ENCODE results near the gene KIF6.

KIF6 gene

DNA sequence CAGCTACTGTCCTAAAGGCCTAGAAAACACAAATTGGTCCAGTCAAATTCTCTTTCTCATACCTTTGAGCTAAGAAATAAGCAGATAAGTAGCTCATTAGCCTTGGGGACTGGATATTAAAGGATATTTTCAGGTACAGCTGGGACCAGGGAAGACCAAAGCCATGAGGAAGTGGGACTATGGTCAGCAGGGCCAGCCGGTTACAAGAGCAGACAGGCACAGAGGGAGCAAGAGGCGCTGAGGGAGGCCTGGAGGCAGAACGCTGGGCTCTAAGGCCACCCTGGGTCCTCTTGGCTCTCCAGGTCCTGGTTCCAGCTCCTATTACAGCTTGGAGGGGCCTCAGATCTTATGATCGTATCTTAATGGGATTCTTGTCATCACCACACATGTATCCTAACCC is 314.2 kb downstream of the KIF6 start:
- no peak for DNase-seq

DNA sequence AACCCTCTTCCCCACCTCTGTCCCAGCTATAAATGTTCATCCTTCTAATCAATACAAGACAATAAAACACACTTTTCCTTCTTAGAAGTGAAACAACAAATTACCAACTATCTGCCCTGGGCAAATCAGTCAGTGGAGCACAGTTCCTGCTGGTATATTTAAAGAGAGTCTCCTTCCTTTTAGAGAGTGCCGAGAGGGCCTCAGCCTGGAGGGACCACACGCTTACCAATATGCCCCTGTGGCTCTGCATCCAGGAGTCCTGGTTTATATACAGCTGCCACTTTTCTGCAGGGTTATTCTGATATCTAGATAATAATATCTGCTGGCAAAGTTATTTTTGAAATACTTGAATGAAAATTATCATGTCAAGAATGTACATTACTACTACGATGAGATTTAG is 315.3 kb downstream of the KIF6 start:
- no peak for DNase-seq

DNA sequence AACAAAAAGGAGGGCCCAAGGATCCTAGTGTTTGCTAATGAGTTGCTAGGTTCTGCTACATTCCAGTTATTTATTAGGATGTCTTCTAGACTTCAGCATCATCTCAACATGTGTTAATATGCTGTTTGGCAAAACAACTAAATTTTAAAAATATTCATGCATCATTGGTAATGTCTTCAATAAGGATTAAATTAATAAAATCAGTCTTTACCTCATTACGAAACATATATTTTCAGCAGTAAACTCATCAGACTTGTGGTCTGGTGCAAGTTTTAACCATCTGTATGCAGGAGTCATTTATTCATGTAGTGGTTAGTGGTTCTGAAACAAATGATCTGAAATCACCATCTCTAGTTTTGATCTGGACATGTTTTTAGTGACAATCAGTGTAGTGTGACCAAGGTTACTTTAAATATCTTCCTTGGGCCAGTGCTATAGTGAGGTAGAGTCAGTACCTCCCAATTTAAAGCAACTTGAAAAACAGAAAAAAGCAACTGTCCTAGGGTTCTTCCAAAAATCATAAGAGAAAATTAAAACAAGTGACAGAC is 317.7 kb downstream of the KIF6 start:
- DNase-seq = no peak

DNA sequence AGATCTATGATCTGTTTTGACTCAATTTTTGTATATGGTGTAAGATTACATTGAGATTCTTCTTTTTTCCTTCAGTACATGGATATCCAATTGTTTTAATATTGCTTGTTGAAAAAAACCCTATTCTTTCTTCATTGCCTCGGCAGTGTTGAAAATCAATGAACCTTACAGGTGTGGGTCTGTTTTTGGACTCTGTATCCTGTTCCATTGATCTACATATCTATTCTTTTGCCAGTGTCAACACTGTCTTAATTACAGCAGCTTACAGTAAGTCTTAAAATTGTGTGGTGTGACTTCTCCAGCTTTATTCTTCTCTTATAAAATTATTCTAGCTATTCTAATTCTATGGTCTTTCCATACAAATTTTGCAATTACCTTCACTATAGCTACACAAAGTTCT is 320.9 kb downstream of the KIF6 start:
- DNase-seq = no peak

DNA sequence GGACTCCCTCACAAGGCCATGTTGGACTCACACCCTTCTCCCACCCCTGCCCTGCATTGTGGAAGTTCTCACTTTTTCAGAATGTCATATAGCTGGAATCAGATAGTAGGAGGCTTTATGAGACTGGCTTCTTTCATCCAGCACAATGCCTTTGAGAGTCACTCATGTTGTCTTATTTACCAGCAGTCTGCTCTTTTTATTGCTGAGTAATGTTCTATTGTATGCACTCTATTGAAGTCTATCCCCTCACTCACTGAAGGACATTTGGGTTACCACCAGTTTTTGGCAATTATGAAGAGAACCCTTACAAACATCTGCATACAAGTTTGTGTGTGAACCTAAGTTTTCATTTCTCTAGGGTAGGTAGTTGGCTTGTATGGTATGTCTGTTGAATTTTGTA is 321.9 kb downstream of the KIF6 start:
- no peak for DNase-seq

DNA sequence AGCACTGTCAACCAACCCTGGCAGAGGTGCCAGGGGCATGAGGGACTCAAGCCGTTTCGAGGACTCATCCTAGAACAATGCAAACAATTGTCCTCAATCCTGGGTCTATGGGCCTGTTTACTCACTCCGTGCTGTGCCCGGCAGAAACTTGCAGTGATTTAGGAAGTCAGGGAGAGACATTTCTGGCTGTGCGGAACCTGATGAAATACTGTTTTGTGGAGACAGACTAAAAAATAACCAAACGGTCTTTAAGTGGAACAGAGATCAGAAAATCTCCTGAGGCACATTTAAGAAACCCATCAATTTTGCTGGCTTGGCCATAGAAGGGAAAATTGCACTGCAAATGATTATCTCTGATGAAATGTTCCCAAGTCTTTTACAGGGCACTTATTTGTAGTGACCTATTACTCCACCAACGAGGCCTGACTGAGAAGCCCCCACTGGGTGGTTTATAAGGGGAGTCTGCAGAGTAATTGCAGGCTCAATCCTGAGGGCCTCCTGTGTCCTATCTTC is 322.9 kb downstream of the KIF6 start:
- no peak for DNase-seq

DNA sequence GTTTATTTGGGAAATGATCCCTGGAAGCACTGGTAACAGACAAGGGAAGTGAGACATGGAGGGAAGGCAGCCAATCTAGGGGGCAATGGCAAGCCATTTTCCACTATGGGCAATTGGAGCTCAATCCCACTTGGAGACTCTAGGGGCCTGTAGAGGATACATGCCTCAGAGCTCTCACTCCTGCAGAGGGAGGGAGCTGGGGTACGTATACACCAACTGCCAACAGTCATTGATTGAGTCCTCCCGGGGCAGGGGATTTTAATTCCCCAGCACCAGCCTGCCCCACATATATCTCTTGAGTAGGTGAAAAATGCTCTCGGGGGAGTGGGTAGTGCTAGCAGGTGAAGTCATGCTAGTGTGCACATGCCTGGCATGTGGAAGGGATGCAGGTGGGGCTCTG is 323.8 kb downstream of the KIF6 start:
- DNase-seq = no peak

DNA sequence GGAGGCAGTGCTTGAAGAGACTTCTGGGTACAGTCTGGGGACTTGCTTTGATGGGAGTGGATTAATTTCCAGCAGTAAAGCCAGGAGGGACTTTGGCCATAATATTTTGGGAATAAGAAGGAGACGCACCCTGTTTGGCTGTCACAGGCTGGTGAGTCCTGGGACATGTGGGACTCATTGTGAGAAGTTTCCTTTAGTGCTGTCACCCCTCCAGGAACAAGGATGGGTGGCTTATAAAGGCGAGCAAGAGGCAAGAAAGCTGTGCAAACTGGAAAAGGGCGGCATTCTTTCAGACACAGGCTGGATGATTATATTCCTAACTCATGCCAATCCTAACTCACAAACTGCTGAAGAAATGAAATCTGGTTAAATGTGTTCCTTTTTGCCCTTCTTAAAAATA is 325.2 kb downstream of the KIF6 start:
- DNase-seq = no peak

DNA sequence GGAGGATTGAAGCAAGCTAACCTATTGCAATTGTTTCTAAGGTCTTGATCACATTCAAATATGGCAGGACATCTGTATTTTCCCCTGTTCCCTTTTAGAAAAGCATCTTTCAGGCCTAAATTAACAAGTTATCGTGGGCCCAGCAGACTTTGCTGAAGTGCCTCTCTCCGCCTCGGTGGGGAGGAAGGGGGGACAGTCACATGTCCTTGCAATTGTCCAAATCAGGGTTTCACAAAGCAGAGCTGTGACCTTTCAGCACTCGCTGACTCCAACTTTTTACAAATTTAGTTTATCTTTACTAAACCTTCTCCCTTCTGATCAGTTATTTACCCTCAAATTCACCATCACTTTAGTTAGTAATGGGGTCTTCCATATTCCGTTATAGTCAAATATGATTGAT is 328.4 kb downstream of the KIF6 start:
- DNase-seq = no peak

DNA sequence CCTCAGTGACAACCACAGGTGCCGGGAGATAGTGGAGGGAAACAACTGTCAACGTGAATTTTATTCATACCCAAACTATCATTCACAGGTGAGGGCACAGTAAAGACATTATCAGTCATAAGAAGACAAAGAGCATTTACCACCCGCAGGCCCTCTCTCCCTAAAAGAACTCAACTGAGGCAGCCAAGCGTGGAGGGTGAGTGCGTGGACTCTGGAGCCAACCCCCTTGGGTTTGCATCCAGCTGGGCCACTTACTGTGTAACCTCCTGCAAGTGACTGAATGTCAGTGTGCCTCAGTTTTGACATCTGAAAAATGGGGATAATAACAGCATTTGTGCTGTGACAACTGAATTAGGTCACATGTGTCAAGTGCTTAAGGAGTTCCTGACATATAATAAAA is 332.1 kb downstream of the KIF6 start:
- DNase-seq = no peak

DNA sequence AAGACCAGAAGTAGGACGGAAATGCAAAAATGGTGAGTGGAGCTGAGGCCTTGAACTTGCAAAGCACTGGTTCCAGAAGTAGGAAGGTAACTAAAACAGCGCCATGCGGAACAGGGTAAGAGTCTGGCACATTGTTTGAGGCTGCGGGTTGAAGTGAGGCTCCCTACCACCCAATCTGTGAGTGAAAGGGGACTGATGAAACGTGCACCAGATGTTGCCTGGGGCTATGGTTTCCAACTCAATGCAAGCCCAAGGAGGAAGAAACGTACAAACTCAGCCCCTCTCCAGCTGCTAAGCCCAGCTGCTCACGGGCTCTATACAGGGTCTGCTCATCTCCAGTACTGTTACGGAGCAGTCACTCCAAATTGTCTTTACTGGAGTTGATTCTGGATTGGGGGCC is 334.0 kb downstream of the KIF6 start:
- no peak for DNase-seq

DNA sequence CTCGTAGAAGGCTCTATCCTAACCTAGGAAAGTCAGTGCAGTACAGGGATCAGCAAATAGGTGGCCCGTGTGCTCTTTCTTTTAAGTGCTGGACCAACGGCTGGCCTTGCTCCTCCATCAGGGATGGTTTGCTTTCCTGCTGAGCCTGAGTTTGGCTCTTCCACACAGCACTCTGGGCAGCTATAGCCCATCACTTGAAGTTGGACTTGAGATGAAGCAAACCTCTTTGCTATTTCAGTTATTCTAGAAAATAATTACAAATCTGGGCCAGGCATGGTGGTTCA is 335.8 kb downstream of the KIF6 start:
- no peak for DNase-seq

DNA sequence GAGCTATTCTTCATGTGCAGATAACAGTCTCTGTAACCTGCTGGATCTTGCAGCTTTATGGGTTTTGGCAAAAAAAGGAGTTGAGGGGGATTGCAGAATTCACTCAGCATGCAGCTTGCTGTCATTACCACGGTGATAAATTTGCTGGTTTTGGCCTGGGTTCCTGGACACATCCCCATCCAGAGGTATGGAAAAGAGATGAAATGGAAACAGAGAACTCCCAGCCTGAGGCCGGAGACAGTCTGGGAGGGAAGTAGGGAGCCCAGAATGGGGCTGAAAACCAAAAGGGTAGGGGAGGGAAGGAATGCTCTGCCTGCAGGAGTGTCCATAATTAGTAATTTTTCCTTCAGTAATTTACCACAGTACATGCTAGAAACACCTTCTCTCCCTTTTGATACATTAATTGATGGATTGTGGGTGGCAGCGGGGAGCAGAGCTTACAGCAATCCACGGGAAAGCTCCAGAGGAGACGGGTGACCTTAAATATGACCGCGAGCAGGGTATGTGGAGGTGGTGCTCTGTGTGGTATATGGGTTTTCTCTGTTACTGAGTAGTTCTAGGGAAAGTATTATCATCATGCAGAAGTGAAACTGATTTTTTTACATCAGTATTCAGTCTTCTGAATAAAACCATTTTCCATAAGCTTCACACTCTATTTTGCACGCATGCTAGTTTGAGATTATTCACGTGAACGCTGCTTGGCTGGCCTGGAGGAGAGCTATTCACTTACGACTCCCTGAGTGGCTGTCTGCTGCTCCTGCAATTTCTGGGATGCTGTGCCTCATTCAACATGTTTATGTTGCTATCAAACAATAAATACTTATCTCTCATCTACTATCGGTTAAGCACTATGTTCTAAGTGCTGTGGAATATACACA is 336.4 kb downstream of the KIF6 start:
- DNase-seq = no peak

DNA sequence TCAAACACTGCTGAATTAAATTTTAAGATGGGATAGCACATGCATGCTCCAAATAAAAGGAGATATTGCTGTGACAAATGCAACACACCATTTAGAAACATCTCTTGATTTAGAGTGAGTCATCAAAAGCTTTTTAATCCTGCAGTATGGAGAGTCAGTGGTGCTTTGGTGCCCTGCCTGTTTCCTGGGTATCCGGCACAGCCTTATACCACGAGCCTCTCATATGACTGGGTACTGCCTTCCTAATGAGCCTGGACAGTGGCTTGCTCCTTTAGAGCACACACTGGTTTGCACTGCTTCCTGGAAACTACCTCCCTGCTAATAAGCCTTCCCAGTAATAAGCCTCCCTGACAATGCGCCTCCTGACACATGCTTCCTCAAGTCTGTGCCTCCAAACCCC is 337.4 kb downstream of the KIF6 start:
- DNase-seq = no peak

DNA sequence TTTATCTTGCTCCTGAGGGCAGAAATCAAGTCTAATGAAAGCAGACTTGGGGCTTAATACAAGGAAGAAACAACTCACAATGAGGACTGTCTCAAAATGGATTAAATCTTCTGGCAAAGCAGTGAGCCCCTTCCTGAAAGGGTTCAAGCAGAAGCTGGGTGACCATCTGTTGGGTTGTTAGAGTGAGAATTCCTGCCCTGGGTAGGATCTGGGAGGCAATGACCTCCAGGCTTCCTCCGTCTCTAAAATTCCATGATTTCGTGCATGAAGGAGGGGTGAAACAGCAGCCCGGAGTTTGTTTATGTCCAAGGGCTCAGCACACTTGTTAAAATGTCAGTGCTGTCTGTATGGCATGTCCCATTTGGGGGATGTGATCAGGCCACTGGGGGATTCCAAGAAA is 338.7 kb downstream of the KIF6 start:
- DNase-seq = no peak

DNA sequence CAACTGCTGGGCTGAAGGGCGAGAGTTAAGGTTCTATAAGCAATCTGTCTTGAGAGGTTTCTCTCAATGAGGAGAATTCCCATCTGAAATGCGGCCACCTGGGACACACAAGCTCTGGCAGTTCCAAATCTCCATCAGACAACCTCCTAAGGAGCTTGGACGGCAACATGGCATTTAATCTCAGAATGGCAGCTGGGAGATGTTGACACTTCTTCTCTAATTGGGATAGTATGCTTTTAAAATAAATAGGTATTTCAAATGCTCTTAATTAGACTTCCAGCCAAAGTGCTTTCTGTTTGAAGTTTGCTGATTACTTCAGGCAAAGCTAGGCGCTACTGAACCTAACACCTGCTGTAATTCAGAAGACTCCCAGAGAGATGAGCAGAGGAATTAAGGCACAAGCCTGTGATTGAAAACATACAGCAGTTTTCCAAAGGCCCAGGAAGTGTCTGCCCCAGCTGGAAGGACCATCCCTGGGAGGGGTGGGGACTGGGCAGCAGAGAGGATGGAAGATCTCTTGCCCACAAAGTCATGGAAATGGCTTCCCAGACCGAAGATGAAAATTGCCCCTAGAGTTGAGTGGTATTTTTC is 343.6 kb downstream of the KIF6 start:
- no peak for DNase-seq

DNA sequence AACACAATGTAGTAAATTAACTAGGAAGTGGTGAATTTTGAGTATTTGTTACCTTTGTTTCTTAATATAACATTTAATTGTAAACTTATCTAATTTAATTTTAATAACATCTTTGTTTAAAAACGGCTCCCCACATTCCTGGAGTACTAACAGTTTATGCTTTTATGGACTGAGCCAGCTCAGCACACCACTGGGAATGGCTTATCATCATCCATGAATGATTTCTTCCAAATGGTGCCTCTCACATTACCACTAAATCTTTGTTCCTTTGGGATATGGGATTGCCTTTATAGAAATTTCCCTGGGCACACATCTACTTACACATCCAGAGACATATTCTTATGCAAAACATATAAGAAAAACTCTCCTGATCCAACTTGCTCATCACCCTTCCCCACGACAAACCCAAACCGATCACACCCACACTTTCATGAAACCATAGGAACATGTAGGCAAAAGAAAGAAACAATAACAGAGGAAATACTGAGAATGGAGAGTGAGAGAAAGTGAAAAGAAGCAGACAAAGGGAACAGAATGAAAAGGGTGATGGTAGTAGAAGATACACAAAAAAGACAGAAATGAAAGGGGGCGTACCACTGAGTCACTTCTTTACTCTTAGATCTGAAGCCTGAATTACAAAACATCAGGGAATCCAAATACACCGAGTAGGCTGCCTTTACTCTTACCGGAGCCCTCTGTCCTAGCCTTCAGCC is 344.2 kb downstream of the KIF6 start:
- no peak for DNase-seq

DNA sequence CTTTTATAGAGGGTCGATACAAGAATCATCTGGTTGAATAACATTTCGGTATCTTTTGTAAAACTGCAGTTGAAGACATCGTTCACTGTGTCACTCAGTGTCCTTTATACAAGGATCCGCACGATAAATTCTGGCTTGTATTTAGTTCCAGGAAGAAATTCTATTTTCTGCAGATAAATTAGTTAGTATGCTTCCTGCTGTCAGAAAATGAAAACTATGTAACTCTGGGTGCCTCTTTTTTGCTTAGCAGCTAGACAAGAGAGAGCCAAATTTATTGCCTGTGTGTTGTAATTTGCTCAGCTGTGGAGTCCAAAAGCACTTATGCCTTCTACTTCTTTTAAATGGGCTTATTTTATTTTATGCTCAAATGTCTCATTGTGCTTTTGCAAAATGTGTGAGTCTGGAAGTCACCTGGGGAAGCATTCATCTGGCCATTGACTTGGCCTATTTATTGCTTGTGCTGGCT is 346.2 kb downstream of the KIF6 start:
- DNase-seq = no peak

DNA sequence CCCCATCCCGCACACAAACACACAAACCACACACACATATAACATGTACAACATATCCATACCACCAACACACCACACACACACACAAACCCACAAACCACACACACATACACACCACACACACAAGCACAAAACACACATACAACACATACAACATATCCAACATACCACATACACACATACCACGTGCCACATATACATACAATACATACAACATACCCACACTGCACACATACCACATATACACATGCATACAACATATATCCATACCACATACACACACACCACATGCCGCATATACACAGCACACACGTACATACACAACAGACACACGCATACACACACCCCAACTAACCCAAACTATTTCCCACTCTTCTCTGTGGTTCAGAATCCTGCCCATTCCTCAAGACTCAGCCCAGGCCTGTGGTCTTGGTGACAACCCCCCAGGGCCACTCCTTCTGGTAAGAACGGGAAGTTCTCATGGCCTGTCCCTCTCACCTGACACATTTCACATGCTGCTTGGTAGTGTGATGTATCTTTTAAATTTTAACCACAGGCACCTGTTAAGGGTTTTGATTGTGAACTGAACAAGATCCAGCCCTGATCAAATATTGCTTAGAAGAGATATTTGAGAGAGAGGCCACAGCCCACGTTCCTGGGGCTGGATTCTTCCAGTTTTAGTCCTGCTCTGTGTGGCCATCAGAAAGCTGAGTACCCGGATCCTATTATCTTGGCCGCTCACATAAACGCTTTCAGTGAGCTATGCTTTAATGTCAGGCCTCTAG is 346.8 kb downstream of the KIF6 start:
- DNase-seq = no peak

DNA sequence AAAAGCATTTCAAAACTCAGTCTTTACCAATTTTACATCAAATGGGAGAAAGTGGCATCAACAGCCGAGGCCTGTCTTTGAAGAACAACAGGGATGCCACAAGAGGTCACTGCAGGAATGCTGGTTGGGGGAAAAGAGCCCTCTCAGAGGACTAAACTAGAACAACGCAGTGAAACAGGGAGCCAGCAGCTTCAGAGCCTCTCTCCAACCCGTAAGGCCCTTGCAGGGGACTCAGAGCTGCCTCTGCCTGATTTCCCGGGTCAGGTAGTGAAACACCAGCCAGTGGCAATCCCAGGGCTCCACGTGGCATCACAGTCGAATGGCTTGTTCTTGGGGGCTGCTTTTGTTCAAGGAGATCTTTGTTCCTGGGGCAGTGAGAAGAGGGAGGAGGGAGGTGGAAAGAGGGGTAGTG is 347.7 kb downstream of the KIF6 start:
- peak; percentile 21 for DNase-seq

DNA sequence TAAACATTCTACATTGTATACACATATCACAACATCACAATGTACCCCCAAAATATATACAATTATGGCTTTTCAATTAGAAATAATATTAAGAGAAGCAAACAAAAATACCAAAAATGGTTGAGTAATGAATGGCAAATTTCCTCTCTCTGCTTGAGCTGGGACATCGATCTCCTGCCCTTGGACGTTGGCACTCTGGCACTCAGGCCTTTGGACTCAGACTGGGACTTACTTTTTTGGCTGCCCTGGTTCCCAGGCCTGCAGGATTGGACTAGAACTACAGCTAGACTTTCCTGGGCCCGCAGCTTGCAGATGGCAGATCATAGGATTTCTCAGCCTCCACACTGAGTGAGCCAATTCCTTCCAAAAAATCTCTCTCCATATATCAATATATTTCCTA is 349.8 kb downstream of the KIF6 start:
- DNase-seq = no peak

DNA sequence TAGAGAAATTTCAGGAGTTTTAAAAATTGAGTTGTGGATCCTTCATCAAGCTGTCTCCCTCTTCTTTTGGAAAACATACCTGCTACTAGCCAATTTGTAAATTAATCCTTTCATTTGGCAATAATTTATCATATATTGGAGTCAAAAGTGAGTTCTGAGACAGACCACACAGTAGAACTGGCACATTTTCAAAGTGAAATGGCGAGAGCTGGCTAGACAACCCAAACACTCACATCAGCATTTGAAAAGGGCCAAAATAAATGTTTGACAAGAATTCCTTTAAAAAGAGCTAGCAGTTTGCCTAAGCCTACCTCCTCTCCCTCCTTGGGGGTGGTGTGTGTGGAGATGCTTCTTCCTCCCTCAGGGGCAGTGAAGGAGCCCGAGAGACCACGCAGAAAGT is 354.8 kb downstream of the KIF6 start:
- DNase-seq = no peak

DNA sequence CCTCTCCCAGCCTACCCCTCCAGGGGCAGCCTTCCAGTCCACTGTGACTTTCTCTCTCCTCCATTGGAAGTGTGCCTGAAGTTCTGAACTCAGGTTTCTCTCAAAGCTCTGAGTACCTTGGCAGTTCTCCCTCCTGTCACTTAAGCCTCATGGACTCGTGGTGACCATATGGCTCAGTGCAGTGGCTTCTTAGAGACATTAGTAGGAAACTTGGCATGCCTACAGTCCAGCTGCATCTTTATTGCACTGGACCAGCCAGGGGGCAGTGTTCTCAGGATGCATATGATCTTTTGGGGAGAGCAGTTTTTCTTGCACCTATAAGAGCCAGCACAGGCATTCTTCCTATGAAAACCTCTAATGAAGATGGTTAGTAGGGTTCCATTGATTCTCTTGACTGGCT is 355.2 kb downstream of the KIF6 start:
- no peak for DNase-seq
